Measurements from ENCODE around the gene VEPH1.

DNA sequence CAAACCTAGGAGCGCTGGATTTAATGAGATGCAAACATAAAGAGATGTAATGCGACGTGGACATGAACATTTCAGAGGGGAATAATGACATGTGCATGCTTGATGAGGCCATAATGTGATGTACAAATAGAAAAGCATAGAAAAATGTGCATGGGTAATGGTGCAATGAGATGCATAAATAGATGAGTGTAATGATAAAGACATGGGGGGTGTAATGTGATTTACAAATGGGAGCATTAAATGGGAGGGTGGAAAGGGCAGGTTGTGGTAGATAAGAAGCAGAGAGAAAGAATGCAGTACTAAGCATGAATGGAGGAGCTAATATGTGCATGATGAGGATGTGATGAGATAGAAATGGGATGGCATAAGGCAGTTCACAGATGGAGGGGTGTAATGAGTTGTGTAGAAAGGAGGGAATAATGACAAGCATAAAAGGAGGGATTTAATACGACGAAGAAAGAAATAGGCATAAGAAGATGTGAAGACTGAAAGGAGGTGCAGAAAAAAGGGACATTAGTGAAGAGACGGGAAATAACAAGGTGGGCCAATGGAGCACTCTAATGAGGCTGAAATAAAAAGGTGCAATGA is 205.8 kb downstream of the VEPH1 start:
- TF ChIP-seq, protein P1, sequence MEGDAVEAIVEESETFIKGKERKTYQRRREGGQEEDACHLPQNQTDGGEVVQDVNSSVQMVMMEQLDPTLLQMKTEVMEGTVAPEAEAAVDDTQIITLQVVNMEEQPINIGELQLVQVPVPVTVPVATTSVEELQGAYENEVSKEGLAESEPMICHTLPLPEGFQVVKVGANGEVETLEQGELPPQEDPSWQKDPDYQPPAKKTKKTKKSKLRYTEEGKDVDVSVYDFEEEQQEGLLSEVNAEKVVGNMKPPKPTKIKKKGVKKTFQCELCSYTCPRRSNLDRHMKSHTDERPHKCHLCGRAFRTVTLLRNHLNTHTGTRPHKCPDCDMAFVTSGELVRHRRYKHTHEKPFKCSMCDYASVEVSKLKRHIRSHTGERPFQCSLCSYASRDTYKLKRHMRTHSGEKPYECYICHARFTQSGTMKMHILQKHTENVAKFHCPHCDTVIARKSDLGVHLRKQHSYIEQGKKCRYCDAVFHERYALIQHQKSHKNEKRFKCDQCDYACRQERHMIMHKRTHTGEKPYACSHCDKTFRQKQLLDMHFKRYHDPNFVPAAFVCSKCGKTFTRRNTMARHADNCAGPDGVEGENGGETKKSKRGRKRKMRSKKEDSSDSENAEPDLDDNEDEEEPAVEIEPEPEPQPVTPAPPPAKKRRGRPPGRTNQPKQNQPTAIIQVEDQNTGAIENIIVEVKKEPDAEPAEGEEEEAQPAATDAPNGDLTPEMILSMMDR (IDR thresholded peaks at IDR 0.05; ENCODE audit: low read depth, low read length, poor library complexity, severe bottlenecking), result no peak
- no peak for TF ChIP-seq EZH2phosphoT487 (IDR thresholded peaks at IDR 0.05; ENCODE audit: borderline replicate concordance, low read length)

Data from DOHH2 (cell line).